NCI-H2107 treated with DMSO at 0.1 percent for 48 hours (cell line): Measurements from ENCODE around the gene MTURN.

Experiments used
- DNase-seq: peaks from one replicate; lab custom pipeline; 2025; ENCODE audit not compliant: unreplicated experiment; lab: John Stamatoyannopoulos, UW

Gene MTURN

DNA sequence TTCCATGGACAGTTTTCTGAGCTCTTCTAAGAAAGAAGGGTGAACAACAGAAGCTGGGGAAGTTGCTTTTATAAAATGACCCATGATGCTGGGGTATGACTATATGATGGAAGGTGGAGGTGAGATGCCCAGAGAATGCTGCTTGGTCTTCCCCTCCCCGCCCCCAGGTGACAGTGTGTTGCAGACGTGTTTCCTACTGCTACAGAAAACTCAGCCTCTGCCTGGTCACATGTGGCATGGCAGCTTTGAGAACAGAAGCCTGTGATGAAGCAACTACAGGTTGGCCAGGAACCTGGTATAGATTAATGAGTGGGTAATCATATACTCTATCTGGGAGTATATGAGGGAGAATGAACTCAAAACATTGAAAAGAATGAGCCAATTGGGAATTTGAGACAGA lies 67.1 kb downstream of the MTURN start:
- DNase-seq, result no peak

DNA sequence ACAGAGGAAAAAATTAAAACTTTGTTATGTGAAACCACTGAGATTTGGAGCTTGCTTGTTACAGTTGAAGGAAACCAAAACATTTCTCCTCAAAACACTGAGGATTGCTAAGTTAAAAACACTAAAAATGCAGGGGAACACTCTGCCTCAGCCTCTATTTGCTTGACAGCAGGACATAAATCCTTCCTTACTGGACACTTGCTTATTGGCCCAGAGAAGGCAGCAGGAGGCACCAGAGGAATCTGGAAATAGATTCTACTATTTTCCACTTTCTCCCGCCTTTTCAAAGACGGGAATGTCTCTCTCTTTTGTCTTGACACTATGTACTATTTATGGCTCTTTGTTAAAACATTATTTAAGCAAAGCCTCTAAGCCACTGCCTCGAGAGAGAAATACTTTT lies 67.9 kb downstream of the MTURN start:
- DNase-seq, result no peak

DNA sequence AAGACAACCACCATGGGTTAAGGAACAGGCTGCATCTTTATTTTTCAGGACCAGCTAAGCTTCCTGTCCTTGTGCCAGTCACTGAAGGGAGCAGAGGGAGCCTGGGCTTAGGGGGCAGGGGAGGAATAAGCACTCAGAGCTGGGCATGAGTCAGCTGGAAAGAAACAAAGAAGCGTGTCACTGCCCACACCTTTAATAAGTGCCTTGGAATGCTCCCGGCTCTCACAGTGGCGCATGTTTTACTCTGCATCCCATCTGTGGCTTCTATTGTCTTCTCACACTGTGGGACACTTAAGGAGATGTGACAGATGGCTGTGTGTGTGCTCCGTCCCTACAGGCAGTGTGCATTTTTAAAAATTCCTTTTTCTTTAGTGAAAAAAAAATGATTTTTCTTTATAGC lies 71.7 kb downstream of the MTURN start:
- DNase-seq, result peak; percentile 4

DNA sequence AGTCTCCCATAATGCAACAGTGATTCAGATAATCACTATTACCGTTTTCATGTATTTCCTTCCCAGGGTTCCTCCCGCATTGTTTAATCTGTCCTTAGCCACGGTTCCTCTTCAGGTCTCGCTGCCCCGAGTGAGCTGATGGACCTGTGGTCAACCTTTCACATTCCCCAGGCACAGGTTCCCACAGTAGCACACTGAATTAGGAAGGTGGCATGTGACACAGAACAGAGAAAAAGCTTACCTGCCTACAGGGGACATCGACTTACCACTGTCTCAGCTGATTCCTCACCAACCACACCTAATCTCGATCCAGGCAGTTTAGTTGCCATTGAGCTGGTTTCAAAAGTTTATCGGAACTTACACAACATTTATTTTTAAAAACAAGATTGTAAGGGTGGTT lies 72.2 kb downstream of the MTURN start:
- no peak for DNase-seq

DNA sequence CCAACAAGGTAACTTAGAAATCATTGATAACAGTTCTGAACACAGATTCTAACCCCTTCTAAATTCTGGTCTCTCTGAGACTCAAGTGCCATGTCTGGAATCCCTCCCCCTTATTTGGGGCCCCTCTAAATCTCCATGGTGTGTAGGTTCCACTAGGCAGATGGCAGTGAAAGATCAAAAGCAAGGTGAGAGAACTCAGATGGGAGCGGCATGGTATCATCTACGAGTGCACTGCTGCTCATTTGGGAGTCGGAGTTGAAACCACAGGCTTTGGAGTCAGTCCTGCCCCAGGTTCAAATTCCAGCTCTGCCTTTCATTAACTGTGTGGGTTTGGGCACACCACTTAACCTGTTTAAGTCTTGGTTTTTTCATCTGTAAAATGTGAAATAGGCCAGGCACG lies 72.6 kb downstream of the MTURN start:
- no peak for DNase-seq

DNA sequence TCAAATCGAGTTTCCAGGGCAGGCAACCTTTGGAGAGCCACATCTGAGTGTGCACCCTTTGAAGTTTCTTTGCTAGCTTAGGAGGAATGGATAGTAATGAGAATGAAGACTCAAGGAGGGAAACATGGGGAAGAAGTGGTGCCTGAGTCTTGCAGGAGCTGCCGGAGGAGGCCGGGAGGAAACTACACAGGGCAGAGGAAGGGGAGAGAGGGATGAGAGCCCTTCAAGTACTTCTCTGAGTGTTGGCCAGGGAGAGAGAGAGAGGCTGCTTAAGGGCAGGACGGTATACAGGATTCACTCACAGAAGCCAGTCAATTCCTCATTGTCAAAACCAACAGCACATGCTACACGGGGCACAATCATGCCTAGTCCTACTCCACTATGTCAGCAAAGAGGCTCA lies 75.2 kb downstream of the MTURN start:
- DNase-seq, result no peak
